PC-3 (cell line): ENCODE results near the gene L3MBTL1. TPM values are rescaled to one million over a fixed set of nuclear protein-coding genes. Genes with fewer than 3 reads are reported as not detected.

Source experiments
- ATAC-seq: fragments of 200-7000 bp; cut with Tn5 transposase; 2 replicates; pipeline ENCODE4 v1.9.1; 2020; ENCODE audit warnings: mild to moderate bottlenecking, moderate library complexity
- BruUV-seq: library from RNA; stranded (reverse); fragments of 400-500 nt; replicated peaks from 2 replicates; lab custom pipeline; 2021; lab: Mats Ljungman, UMichigan
- CTCF ChIA-PET: fragments of 300-600 bp; sonication (Branson Sonifier 250); formaldehyde crosslinking; loops from one replicate; lab custom pipeline; 2022; ENCODE audit warnings: antibody characterized with exemption; lab: Charles Lee
- POLR2A ChIA-PET: fragments of 300-600 bp; sonication (Branson Sonifier 250); formaldehyde crosslinking; loops from one replicate; lab custom pipeline; 2022; ENCODE audit warnings: antibody characterized with exemption; ENCODE audit not compliant: unreplicated experiment; lab: Charles Lee
- DNase-seq: peaks from one replicate; pipeline ENCODE4 v3.0.0-alpha.2; 2015
- H2AFZ ChIP-seq: fragments of 300-600 bp; sonication (generic); 2 replicates; pipeline ENCODE4 v1.6.0; 2016; ENCODE audit warnings: antibody characterized with exemption, low read length
- H3F3A ChIP-seq: fragments of 300-600 bp; sonication (generic); one replicate; pipeline ENCODE4 v1.6.0; 2017; ENCODE audit warnings: antibody characterized with exemption, low read length, control low read depth, mild to moderate bottlenecking; ENCODE audit not compliant: unreplicated experiment
- H3K27ac ChIP-seq: fragments of 300-600 bp; sonication (generic); 2 replicates; pipeline ENCODE4 v1.5.1; 2016; ENCODE audit warnings: mild to moderate bottlenecking, low read length
- H3K27me3 ChIP-seq: fragments of 300-600 bp; sonication (generic); 2 replicates; pipeline ENCODE4 v1.6.1; 2016; ENCODE audit warnings: low read length, mixed read lengths
- H3K36me3 ChIP-seq: fragments of 300-600 bp; sonication (generic); 2 replicates; pipeline ENCODE4 v1.6.1; 2016; ENCODE audit warnings: low read depth, mixed run types, low read length, mixed read lengths
- H3K4me1 ChIP-seq: fragments of 300-600 bp; sonication (generic); 2 replicates; pipeline ENCODE4 v1.5.1; 2016; ENCODE audit warnings: low read length; ENCODE audit not compliant: insufficient read depth
- H3K4me2 ChIP-seq: fragments of 300-600 bp; sonication (generic); 2 replicates; pipeline ENCODE4 v1.6.0; 2016; ENCODE audit warnings: low read length
- H3K4me3 ChIP-seq: fragments of 300-600 bp; sonication (generic); 2 replicates; pipeline ENCODE4 v1.5.1; 2016; ENCODE audit warnings: mild to moderate bottlenecking, low read length, mixed read lengths
- H3K79me2 ChIP-seq: fragments of 300-600 bp; sonication (generic); 2 replicates; pipeline ENCODE4 v1.6.1; 2017; ENCODE audit warnings: low read length, mixed read lengths
- H3K9ac ChIP-seq: fragments of 300-600 bp; sonication (generic); 2 replicates; pipeline ENCODE4 v1.6.0; 2016; ENCODE audit warnings: mild to moderate bottlenecking, low read length
- H3K9me2 ChIP-seq: fragments of 300-600 bp; sonication (generic); replicated peaks from 2 replicates; pipeline ENCODE4 v1.6.1; 2016; ENCODE audit warnings: mixed run types, low read length, mixed read lengths
- H3K9me3 ChIP-seq: fragments of 300-600 bp; sonication (generic); 2 replicates; pipeline ENCODE4 v1.6.1; 2016; ENCODE audit warnings: low read length, mixed read lengths
- H4K20me1 ChIP-seq: fragments of 300-600 bp; sonication (generic); 2 replicates; pipeline ENCODE4 v1.6.1; 2016; ENCODE audit warnings: low read length, mixed read lengths
- EZH2 ChIP-seq: fragments of 300-600 bp; sonication (generic); IDR thresholded peaks from one replicate; pipeline ENCODE4 v1.6.1; 2017; ENCODE audit warnings: antibody characterized with exemption, mild to moderate bottlenecking, low read length; ENCODE audit not compliant: unreplicated experiment
- EZH2phosphoT487 ChIP-seq: fragments of 300-600 bp; sonication (generic); IDR thresholded peaks from 2 replicates; pipeline ENCODE4 v1.6.1; 2018; ENCODE audit warnings: mild to moderate bottlenecking, antibody characterized with exemption, low read length, borderline replicate concordance
- intact Hi-C: fragments of 100-400 bp; cut with micrococcal nuclease; formaldehyde crosslinking; loops from 2 replicates; pipeline ENCODE4 v1.9.0; 2023
- total RNA-seq: library from RNA; depleted of rRNA; stranded (reverse); fragments of >200 nt; gene quantifications from 2 replicates; pipeline ENCODE4 v1.2.3, GENCODE V29; 2014
- TF ChIP-seq, protein P1 (sequence below): fragments of 300-600 bp; sonication (generic); conservative IDR thresholded peaks from 2 replicates; pipeline ENCODE4 v1.5.1; 2017; ENCODE audit warnings: antibody characterized with exemption, low read depth, mild to moderate bottlenecking, low read length

Gene L3MBTL1
- total RNA-seq, 1 experiment from 2014 or later: 9.9 TPM

DNA sequence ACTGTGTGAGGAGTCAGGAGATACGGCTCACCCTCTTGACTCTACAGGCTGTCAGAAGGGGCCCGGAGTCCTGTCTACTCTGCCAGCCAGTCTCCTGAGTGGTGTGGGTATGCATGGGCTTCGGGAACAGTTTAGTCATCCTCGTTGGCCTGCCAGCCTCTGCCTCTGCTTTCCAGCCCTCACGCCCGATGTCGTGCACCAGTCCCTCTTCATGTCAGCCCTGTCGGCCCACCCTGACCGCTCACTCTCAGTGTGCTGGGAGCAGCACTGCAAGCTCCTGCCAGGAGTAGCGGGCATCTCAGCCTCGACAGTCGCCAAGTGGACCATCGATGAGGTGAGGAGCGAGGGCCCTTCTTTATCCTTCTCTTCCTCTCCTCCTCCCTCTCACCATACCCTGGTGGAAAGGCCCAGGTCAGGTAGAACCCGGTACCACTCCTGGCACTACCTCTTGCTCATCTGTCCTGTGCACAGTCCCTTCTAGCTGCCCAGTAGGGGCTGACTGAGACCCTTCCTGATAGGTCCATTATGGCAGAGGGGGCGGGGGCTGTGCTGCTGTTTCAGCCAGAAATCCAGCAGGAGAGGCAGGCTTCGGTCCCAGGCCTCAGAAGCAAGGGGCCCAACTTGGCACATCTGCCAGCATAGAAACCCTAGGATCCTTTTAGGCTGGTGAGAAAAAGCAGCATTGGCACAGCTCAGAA is 32.6 kb downstream of the L3MBTL1 start:
- Histone ChIP-seq H4K20me1 (peaks cover 3% of the 10 kb centered on the region; the same call in 1 of the 2 replicates), H3K36me3 (peaks cover 3% of the 10 kb centered on the region; the same call in 1 of the 2 replicates), H3K4me2 (no peak overlapping the region), H3K79me2 (no peaks in the 10 kb centered on the region), H2AFZ (no peak overlapping the region), H3K9me3 (no peaks in the 10 kb centered on the region), H3K9ac (no peak overlapping the region), H3K27me3 (no peaks in the 10 kb centered on the region), H3K9me2 (no peaks in the 10 kb centered on the region), H3K27ac (no peak overlapping the region), H3F3A (no peaks in the 10 kb centered on the region), H3K4me3 (no peak overlapping the region), H3K4me1 (peaks cover 24% of the 10 kb centered on the region)
- TF ChIP-seq, protein P1, sequence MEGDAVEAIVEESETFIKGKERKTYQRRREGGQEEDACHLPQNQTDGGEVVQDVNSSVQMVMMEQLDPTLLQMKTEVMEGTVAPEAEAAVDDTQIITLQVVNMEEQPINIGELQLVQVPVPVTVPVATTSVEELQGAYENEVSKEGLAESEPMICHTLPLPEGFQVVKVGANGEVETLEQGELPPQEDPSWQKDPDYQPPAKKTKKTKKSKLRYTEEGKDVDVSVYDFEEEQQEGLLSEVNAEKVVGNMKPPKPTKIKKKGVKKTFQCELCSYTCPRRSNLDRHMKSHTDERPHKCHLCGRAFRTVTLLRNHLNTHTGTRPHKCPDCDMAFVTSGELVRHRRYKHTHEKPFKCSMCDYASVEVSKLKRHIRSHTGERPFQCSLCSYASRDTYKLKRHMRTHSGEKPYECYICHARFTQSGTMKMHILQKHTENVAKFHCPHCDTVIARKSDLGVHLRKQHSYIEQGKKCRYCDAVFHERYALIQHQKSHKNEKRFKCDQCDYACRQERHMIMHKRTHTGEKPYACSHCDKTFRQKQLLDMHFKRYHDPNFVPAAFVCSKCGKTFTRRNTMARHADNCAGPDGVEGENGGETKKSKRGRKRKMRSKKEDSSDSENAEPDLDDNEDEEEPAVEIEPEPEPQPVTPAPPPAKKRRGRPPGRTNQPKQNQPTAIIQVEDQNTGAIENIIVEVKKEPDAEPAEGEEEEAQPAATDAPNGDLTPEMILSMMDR: no peak
- no peak for TF ChIP-seq EZH2
- no peak for TF ChIP-seq EZH2phosphoT487
- no TSS peak for BruUV-seq
- ATAC-seq: no peak
- no peak for DNase-seq
- ChIA-PET POLR2A (interaction anchor here (0.6 kb wide), 1 partner anchor 135 kb away, joined by 3 read pairs; no protein-coding TSS in a partner anchor), CTCF (no interaction called here)
- intact Hi-C loops: loop anchor here (2.0 to 5.0 kb wide), 2 partner anchors 77 to 542 kb away; no protein-coding TSS in a partner anchor

DNA sequence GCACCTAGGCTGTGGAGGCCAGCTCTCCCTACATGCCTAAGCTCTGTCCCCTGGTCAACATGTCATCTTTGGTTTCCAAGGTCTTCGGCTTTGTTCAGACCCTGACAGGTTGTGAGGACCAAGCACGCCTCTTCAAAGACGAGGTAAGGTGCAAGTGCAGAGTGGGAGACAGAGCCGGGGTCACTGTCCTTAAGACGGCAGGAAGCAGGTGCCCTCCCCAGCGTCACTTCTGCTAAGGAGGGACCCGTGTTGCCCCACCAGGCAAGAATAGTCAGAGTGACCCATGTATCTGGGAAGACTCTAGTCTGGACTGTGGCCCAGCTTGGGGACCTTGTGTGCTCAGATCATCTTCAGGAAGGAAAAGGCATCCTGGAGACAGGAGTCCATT is 33.2 kb downstream of the L3MBTL1 start:
- Histone ChIP-seq H3K4me3 (no peak overlapping the region), H3K9me2 (no peaks in the 10 kb centered on the region), H4K20me1 (peaks cover 3% of the 10 kb centered on the region; the same call in 1 of the 2 replicates), H2AFZ (no peak overlapping the region), H3K27me3 (no peaks in the 10 kb centered on the region), H3K27ac (peak overlapping the region; percentile 42), H3F3A (no peaks in the 10 kb centered on the region), H3K9ac (no peak overlapping the region), H3K9me3 (no peaks in the 10 kb centered on the region), H3K79me2 (no peaks in the 10 kb centered on the region), H3K36me3 (peaks cover 3% of the 10 kb centered on the region; the same call in 1 of the 2 replicates), H3K4me1 (peaks cover 24% of the 10 kb centered on the region), H3K4me2 (peak overlapping the region; percentile 37)
- ATAC-seq: peak; percentile 2; the same call in 1 of the 2 replicates
- POLR2A ChIA-PET: interaction anchor here (0.6 kb wide), 1 partner anchor 134 kb away, joined by 3 read pairs; no protein-coding TSS in a partner anchor
- intact Hi-C loops: loop anchor here (1.0 kb wide), 1 partner anchor 50 kb away; the partner anchor contains the start of gene IFT52
- TF ChIP-seq EZH2phosphoT487 (no peak), EZH2 (no peak)
- TF ChIP-seq, protein P1: no peak
- BruUV-seq: no TSS peak
- CTCF ChIA-PET: no interaction called here
- no peak for DNase-seq

DNA sequence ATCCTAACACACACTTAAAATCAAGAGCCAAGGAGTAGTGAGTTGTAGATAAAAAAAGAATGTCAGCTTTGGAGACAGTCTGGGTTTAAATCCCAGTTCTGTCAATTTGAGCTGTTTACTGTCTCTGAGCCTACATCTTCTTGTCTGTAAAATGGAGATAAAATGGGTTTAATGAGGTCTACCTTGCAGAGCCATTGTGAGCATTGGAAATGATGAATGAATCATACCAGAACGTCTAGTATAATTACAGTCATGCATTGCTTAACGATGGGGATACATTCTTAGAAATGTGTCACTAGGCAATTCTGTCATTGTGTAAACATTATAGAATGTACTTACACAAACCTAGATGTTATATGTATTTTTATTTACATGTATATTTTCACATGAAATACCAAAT is 33.7 kb downstream of the L3MBTL1 start:
- TF ChIP-seq EZH2 (no peak), EZH2phosphoT487 (no peak)
- TF ChIP-seq, protein P1: no peak

More for the DNA sequence above, 33.7 kb downstream of the L3MBTL1 start:
- ATAC-seq: peak; percentile 92
- Histone ChIP-seq H3K9me3 (no peaks in the 10 kb centered on the region), H2AFZ (no peak overlapping the region), H4K20me1 (peaks cover 3% of the 10 kb centered on the region; the same call in 1 of the 2 replicates), H3K9ac (no peak overlapping the region), H3K4me2 (peak overlapping the region; percentile 52), H3K27me3 (no peaks in the 10 kb centered on the region), H3K4me3 (no peak overlapping the region), H3K36me3 (peaks cover 3% of the 10 kb centered on the region; the same call in 1 of the 2 replicates), H3F3A (no peaks in the 10 kb centered on the region), H3K27ac (peak overlapping the region; percentile 42), H3K9me2 (no peaks in the 10 kb centered on the region), H3K4me1 (peaks cover 24% of the 10 kb centered on the region), H3K79me2 (no peaks in the 10 kb centered on the region)
- ChIA-PET CTCF (no interaction called here), POLR2A (interaction anchor here (0.6 kb wide), 1 partner anchor 27 kb away, joined by 3 read pairs; no protein-coding TSS in a partner anchor)
- no TSS peak for BruUV-seq
- intact Hi-C loops: loop anchor here (1.0 kb wide), 1 partner anchor 49 kb away; the partner anchor contains the start of gene IFT52
- peak; percentile 95 for DNase-seq
